ENCODE measurements around the gene KDM6B. TPM values are rescaled to one million over a fixed set of nuclear protein-coding genes. Genes with fewer than 3 reads are reported as not detected.

KDM6B gene
- total and polyA plus RNA-seq, 2 experiments from 2014 or later, result 9.7 to 20.8 TPM

DNA sequence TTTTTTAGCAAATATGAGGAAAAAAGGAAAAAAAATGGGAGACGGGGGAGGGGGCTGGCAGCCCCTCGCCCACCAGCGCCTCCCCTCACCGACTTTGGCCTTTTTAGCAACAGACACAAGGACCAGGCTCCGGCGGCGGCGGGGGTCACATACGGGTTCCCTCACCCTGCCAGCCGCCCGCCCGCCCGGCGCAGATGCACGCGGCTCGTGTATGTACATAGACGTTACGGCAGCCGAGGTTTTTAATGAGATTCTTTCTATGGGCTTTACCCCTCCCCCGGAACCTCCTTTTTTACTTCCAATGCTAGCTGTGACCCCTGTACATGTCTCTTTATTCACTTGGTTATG lies 19.6 kb downstream of the KDM6B start:
- Histone ChIP-seq H3K27ac (no peak overlapping the region), H3K4me3 (no peak overlapping the region), H3K36me3 (peaks cover 30% of the 10 kb centered on the region), H3K27me3 (no peaks in the 10 kb centered on the region), H3K4me1 (ENCODE audit: low read depth) (peaks cover 27% of the 10 kb centered on the region), H3K9me3 (ENCODE audit: low read depth) (no peaks in the 10 kb centered on the region)
- TF ChIP-seq, protein P1, sequence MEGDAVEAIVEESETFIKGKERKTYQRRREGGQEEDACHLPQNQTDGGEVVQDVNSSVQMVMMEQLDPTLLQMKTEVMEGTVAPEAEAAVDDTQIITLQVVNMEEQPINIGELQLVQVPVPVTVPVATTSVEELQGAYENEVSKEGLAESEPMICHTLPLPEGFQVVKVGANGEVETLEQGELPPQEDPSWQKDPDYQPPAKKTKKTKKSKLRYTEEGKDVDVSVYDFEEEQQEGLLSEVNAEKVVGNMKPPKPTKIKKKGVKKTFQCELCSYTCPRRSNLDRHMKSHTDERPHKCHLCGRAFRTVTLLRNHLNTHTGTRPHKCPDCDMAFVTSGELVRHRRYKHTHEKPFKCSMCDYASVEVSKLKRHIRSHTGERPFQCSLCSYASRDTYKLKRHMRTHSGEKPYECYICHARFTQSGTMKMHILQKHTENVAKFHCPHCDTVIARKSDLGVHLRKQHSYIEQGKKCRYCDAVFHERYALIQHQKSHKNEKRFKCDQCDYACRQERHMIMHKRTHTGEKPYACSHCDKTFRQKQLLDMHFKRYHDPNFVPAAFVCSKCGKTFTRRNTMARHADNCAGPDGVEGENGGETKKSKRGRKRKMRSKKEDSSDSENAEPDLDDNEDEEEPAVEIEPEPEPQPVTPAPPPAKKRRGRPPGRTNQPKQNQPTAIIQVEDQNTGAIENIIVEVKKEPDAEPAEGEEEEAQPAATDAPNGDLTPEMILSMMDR (IDR thresholded peaks at IDR 0.05; ENCODE audit: low read depth, low read length), result no peak
- DNase-seq (ENCODE audit: low read depth in 1 of 2, low spot score in 1 of 2), result no peak

DNA sequence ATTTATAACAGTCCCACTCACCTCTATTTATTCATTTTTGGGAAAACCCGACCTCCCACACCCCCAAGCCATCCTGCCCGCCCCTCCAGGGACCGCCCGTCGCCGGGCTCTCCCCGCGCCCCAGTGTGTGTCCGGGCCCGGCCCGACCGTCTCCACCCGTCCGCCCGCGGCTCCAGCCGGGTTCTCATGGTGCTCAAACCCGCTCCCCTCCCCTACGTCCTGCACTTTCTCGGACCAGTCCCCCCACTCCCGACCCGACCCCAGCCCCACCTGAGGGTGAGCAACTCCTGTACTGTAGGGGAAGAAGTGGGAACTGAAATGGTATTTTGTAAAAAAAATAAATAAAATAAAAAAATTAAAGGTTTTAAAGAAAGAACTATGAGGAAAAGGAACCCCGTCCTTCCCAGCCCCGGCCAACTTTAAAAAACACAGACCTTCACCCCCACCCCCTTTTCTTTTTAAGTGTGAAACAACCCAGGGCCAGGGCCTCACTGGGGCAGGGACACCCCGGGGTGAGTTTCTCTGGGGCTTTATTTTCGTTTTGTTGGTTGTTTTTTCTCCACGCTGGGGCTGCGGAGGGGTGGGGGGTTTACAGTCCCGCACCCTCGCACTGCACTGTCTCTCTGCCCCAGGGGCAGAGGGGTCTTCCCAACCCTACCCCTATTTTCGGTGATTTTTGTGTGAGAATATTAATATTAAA lies 20.2 kb downstream of the KDM6B start:
- H3K4me1 ChIP-seq (ENCODE audit: low read depth), result peaks cover 27% of the 10 kb centered on the region
- H3K4me3 ChIP-seq, result no peak overlapping the region
- DNase-seq (ENCODE audit: low read depth in 1 of 2, low spot score in 1 of 2), result no peak
- H3K27ac ChIP-seq, result peak overlapping the region; percentile 18
- H3K9me3 ChIP-seq (ENCODE audit: low read depth), result no peaks in the 10 kb centered on the region
- no peaks in the 10 kb centered on the region for H3K27me3 ChIP-seq
- H3K36me3 ChIP-seq, result peaks cover 25% of the 10 kb centered on the region
- TF ChIP-seq, protein P1 (IDR thresholded peaks at IDR 0.05; ENCODE audit: low read depth, low read length), result no peak

DNA sequence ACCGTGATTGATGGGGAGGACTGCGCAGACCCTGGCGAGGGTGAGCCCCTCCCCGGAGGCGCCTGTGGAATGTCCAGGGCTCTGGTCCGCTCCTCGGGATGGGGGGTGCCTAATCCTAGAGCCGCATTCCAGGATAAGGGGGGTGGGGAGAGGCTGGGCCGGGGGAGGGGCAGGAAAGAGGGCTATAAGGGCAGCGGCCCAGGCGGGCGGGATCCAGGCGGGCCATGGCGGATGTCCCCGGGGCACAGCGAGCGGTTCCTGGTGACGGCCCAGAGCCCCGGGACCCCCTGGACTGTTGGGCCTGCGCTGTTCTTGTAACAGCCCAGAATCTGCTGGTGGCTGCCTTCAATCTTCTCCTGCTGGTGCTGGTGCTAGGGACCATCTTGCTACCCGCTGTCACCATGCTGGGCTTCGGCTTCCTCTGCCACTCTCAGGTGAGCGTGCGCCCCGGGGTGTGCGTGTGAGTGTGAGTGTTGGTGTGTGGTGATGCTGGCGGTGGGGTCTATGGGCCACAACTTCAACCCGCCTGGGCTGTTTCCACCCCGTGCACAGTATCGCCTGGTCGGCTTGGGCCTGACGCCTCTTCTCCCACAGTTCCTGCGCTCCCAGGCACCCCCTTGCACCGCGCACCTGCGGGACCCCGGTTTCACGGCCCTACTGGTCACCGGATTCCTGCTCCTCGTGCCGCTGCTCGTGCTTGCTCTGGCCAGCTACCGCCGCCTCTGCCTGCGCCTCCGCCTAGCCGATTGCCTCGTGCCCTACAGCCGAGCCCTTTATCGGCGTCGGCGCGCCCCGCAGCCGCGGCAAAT lies 21.0 kb downstream of the KDM6B start, which contains the start of gene TMEM88:
Gene TMEM88 (plus strand): TSS at position 216 of the 809 bp plus-strand sequence. CDS start 9 bp downstream, at position 225.
- peaks cover 16% of the 10 kb centered on the region for H3K36me3 ChIP-seq
- TF ChIP-seq, protein P1 (IDR thresholded peaks at IDR 0.05; ENCODE audit: low read depth, low read length), result no peak
- peak within 1 kb of the TSS; percentile 18 for H3K27ac ChIP-seq
- peaks cover 27% of the 10 kb centered on the region for H3K4me1 ChIP-seq (ENCODE audit: low read depth)
- DNase-seq (ENCODE audit: low read depth in 1 of 2, low spot score in 1 of 2), result peak; percentile 27 to 87
- H3K9me3 ChIP-seq (ENCODE audit: low read depth), result no peaks in the 10 kb centered on the region
- no peaks in the 10 kb centered on the region for H3K27me3 ChIP-seq
- peak within 1 kb of the TSS; percentile 58 for H3K4me3 ChIP-seq

DNA sequence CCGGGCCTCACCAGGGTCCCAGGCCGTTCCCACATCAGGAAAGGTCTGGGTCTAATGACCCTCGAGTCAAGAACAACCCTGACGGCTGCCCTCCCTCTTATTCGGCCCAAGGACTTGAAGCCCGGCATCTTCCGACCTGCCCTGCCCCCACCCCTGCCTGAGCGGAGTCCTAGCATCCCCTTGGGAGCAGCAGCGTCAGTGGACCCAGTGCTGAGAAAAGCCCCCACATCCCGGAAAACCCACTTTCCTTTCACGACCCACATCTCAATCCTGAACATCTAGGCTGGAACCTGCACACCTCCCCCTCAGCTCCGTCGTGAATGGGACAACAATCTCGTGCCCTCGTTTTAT lies 21.6 kb downstream of the KDM6B start:
- no peaks in the 10 kb centered on the region for H3K27me3 ChIP-seq
- H3K9me3 ChIP-seq (ENCODE audit: low read depth), result no peaks in the 10 kb centered on the region
- H3K4me3 ChIP-seq, result peak overlapping the region; percentile 58
- H3K27ac ChIP-seq, result peak overlapping the region; percentile 18
- no peak for DNase-seq (ENCODE audit: low read depth in 1 of 2, low spot score in 1 of 2)
- H3K4me1 ChIP-seq (ENCODE audit: low read depth), result peaks cover 27% of the 10 kb centered on the region
- TF ChIP-seq, protein P1 (IDR thresholded peaks at IDR 0.05; ENCODE audit: low read depth, low read length), result no peak
- H3K36me3 ChIP-seq, result peaks cover 10% of the 10 kb centered on the region

DNA sequence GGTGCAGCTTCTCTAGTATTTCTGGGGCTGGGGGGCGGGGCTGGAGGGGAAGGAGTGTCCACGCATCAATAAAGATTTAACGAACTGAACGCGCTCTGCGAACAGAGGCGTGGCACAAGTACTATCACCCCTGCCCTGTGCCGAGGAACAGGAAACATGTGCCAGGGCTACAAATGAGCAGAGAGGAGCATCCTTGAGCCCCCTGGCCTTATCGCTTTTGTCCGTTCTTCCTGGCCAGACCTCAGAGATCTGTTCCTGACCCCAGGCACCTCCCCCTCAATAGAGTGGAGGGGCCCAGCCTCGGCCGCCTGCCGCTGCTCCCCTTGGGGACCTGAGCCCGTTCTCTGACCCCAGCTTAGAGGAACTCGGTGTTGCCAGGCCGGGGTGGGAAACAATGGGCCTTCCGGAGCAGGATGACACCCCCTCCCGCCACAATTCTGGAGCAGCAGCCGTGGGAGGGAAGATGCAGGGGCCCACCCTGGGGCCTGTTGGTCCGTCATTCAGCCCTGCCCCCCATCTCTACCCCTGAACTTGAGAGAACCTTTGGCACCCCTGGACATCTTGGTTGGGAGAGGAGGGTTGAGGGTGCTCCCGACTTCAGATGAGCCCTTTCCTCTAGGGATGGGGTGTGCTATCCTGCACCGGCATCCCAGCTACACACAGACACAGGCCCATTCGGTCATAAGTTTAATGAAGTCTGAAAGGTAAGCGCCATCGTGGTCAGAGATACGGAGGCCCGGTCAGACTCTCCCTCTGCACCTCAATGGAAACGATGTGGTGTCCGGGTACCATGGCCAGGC lies 22.2 kb downstream of the KDM6B start:
- TF ChIP-seq, protein P1 (IDR thresholded peaks at IDR 0.05; ENCODE audit: low read depth, low read length), result no peak
- peak in 1 of 2 donors; percentile 77 for DNase-seq (ENCODE audit: low read depth in 1 of 2, low spot score in 1 of 2)
- peak overlapping the region; percentile 87 for H3K27ac ChIP-seq
- H3K4me3 ChIP-seq, result peak overlapping the region; percentile 58
- H3K36me3 ChIP-seq, result peaks cover 7% of the 10 kb centered on the region
- H3K9me3 ChIP-seq (ENCODE audit: low read depth), result no peaks in the 10 kb centered on the region
- H3K4me1 ChIP-seq (ENCODE audit: low read depth), result peaks cover 27% of the 10 kb centered on the region
- H3K27me3 ChIP-seq, result no peaks in the 10 kb centered on the region

All from cardiac muscle cell (in vitro differentiated cells and primary cell).